Inflammatory macrophage treated with lipopolysaccharide for 1 hour (primary cell): ENCODE results near the gene GRM7.
"Not testable (repeated sequence)": the region's sequence is repeated elsewhere in the genome, so short reads cannot be mapped to it uniquely, and the experiment has no call there.

ENCODE experiments used
- DNase-seq, 2 donors: peaks; one replicate each; pipeline ENCODE4 v3.0.0-alpha.2; 2020 to 2022

GRM7 gene

DNA sequence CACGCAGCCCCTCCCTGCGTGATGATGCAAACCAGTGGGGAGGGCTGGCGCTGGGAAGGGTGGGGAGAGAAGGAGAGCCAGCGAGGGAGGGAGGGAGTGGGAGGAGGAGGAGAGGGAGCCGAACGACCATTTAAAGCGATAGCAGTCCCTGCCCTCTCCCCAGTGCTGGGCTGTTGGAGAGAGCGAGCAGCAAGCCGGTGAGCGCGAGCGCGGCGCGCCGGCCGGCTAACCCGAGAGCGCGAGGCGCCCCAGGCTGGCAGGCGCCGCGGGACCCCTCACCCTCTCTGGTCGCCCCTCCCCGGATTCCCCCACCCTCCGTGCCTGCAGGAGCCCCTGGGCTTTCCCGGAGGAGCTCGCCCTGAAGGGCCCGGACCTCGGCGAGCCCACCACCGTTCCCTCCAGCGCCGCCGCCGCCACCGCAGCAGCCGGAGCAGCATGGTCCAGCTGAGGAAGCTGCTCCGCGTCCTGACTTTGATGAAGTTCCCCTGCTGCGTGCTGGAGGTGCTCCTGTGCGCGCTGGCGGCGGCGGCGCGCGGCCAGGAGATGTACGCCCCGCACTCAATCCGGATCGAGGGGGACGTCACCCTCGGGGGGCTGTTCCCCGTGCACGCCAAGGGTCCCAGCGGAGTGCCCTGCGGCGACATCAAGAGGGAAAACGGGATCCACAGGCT lies at the start of gene GRM7:
GRM7 (plus strand) TSS at position 162 of the 671 bp plus-strand sequence.
- no peak for DNase-seq

DNA sequence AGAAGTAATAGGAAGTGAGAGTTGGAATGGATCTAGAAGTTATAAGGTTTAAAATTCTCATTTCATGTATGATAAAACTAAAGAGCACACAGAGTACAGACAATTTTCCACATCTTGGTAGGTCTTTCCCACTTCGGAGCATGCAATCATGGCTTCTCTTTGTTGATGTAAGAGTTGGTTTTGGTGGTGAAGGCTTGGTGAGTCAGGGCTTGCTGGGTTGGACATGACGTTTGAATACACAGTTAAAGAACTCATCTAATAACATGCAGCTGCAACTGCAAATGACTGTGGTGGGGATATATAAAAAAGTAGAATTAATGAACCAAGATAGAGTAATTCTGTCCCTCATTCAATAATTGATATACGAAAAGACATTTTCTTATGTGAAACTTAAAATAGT lies 39.5 kb upstream of the GRM7 start:
- no peak for DNase-seq

DNA sequence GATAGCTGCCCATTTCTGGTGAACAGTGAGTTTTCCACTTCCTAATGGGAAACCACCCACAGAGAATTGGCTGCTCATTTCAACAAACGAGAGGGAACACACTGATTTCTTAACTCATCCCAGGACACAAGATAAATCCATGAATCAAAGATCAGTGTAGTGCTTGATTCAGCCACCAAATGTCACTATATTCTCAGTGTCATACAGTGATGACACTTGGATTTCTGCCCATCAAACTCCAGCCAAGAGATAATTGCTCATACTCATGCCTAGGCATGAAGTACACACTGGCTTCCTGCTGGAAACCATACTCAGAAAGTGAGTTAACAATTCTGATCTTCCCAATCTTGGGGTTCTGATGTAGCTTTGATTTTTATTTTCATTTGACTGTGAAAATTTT lies 35.4 kb upstream of the GRM7 start:
- DNase-seq, result no peak

DNA sequence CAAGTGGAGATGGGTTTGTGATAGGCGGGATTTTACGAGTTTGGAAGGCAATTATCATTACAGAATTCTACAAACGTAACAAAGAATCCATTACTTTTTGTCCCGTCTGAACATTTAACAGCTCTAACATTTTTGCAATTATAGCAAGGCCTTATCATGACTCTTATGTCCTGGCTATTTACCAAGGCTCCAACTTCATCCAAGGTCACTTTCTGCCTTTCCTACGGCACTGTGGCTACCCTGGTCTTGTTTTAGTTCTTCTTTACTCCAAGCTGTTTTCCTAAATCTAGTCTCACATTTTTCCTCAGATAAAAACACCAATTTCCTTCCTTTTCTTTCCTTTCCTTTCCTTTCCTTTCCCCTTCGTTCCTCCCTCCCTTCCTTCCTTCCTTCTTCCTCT lies 33.5 kb upstream of the GRM7 start:
- DNase-seq, result no peak

DNA sequence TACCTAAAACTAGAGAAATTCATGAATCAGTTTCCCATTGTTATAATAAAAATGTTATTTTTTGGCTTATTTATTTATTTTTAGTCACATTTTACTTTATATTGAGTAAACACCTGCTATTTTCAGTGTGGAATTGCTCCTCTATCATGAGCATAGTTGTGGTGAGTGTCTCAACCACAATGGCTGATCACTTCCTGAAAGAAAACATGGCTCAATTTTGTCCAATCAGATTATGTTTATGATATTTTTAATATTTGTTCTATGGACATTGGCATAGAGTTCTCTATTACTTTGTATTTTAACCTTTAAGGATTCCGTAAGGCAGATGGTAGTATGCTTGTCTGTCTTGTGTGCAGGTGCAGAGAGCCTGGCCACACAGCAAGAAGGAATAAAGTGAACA lies 16.2 kb upstream of the GRM7 start:
- DNase-seq, result no peak

DNA sequence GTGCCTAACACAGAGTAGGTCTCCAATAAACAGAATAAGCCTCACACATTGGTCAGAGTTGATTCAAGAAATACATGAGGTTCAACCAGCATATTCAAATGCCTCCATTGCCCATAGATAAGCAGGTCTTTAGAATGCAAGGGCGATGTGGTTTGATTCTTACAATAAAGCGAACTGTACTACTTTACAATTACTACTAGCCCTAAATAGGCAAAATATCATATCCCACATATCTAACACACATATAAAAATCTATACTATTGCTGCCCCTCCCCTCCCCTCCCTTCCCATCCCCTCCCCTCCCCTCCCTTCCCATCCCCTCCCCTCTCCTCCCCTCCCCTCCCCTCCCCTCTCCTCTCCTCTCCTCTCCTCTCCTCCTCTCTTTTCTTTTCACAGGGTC lies 6.7 kb upstream of the GRM7 start:
- DNase-seq, result no peak

DNA sequence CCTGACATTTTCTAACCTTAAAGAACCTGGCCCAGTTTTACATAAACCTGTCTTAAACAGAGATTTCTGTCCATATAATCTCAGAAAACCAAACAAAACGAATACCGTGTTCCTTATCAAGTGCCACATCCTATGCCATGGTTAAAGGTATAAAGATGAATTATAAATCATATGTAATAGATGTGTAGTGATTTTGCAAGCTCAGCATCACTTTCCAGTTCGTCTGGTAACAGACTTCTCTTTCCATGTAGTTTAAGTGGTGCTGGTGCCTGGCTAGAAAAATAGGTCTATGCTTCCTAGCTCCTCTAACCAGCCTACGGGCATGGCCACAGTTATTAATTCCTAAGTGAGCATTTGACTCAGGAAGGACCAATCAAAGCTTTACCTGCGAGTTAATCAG lies 3.4 kb upstream of the GRM7 start:
- DNase-seq, result no peak

DNA sequence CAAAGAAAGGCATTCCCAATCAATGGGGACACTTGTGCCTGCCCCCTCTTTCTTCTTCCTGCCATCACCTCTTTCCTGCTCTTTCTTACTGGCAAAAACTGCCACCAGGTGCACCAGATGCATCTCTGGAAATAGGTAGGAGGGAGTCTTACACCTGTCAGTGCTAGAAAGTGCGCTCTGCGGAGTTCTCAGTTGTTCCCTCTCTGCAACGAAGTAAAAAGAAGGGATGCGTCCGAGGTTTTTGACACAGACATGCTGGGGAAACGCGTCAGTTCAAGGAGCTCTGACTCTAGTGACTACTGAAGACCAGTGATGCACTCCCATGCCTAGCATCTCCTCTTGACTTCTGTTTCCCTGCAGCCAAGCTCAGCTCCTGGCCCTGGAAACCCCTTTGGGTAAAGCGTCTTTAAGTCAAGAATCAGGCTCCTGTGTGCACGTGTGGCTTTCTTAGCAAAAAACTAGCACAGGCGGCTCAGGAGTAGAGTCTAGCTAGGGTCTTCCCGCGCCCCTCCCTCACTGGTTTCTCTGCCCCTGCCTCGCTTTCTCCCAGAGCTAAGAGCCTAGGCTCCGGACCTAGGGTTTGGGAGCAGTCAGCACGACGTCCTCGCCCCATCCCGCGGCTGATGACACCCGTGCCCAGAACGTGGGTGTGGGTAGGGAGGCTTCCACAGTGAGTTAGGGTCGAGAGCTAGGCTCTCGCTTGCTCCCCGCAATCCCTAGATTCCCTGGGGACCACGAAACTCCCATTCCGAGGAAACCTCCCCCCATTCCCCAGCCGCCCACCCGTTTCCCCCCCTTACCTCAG lies 564 bp upstream of the GRM7 start:
- no peak for DNase-seq

DNA sequence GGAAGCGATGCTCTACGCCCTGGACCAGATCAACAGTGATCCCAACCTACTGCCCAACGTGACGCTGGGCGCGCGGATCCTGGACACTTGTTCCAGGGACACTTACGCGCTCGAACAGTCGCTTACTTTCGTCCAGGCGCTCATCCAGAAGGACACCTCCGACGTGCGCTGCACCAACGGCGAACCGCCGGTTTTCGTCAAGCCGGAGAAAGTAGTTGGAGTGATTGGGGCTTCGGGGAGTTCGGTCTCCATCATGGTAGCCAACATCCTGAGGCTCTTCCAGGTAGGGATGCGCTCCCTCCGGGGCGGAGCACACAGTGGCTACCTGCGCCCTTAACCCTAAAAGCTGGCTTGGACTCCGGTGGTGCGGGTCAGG lies 698 bp downstream of the GRM7 start:
- DNase-seq, result no peak

DNA sequence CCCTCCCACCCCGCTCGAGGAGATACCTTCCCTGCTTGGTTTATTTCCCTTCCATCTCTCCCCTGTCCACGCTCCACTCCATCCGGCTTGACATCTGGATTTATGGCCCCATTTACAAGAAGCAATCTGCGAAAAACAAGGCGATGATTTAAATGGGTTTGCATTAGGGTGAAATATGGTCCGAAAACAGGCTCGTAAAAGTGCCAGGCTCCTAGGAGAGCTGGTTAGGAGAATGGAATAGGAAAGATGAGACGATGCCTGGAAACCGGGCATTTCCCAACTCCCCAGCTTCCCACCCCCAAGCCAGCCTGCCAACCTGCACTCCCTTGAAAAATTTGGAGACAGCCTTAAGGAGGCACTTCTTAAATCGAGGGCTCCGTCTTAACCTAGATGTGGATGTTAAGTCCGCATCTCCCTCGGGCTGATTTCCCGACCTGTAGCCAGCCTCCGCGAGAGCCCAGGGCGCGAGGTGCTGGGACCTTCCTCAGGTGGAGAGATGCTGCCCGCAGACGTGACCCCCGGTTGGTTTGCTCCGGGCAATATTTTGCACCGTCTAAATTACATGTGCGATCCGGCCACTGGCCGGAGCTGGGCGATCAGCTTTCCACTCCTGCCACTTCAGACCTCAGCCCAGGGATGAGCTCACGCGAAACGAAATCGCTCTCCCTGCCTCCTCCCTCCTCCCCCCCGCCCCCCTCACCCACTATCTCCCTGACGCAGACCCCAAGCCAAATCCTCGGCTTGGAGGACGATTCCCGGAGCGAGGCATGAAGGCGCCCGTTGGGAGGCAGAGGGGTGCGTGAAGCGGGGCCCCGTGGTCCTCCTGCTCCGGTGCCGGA lies 1.3 kb downstream of the GRM7 start:
- DNase-seq, result no peak

DNA sequence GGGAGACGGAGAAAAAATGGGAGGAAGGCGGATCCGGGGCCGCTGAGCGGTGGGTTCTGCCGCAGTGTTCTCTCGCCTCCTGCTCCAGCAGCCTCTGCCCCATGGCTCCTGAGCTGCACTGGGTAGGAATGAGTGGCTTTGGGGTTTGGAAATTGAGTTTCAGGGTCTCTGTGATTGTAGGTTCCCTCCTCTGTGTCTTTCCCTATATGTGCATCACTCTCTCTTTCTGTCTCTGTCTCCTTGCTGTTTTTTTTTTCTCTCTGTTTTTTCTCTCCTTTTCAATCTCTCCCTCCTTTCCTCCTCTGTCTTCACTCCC lies 1.9 kb downstream of the GRM7 start:
- DNase-seq, result no peak

DNA sequence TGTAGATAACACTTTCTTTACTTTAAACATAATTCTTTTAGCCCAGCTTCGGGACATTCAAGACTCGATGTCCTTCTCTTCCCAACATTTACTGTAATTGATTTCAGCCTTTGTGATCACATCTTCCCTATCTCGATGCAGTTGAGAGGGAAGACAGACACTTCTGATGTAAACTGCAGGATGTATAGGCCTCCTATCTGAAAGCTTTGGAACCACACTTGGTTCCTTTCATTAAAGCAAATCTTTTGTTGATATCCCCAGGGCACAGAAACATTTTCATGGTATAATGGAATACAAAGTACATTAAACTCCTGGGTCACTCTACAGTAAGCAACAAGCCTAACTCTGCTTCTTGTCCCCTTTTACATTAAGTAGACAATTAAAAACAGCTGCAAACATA lies 6.4 kb downstream of the GRM7 start:
- DNase-seq, result no peak

DNA sequence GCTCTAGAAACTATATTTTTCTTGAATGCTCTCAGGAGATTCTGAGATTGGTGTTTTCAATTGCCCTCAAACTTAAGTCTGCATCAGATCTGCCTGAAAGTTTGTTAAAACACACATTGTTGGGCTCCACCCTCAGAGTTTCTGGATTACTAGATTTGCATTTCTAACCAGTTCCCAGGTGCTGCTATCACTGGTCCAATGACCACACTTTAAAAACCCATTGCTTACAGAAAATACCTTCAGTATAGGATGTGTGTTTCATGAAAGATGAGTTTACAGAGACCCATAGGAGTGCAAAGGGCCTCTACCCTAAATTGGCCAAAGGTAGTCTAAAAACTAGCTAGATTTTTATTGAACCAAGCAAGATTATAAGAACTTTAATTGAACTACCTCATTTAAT lies 17.8 kb downstream of the GRM7 start:
- DNase-seq, result no peak

DNA sequence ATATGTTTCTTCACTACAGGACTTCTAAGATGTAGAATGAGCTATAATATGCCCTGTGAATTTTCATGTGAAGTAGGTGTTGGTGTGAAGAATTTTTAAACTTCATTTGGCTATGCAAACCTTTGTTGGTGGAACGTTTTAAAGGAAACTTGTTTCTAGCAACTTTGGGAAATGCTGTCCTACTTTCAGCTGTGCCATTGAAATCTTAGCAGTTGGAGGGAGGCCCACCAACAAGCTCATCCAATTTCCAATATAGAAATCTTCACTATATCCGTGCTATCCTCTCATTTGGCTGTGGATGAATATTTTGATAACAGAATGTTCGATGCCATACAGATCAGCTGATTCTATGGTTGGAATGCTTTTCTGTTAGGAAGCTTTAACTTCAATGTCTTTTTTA lies 51.3 kb downstream of the GRM7 start:
- no peak for DNase-seq

DNA sequence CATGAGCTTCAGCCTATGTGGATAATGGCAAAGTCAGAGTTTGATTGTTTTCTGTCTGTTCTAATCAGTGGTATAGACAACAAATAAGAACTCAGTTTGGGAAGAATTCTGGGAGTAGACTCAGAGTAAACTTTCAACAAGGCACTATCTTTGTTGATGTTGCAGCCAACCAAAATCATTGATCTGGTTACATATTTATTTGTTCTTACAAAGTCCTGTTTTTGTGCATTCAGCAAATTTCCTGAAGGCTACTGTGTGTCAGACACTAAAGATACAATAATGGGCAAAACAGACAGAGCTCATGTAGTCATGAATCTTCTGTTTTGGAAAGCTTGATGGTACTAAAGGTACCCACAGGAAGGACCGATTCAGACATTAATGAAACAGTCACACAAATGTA lies 55.0 kb downstream of the GRM7 start:
- DNase-seq, result no peak

DNA sequence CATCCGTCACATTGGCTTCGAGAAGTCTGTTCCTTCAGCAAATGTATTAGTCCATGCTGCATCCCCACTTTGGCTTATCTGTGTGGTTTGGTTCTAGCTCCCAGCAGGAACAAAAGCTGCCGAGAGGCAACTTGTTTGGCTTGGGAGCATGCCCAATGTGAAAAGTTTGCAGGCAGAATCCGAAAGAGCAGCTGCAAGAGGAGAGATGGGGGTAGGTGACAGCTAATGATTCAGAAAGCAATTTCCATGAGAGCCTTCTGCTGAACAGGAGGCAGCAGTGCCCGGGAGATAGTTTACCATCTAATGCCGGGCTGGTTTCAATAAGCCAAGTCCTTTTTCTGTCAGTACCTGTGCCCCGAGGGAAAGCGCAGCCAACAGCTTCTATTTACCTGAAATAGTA lies 60.2 kb downstream of the GRM7 start:
- no peak for DNase-seq

DNA sequence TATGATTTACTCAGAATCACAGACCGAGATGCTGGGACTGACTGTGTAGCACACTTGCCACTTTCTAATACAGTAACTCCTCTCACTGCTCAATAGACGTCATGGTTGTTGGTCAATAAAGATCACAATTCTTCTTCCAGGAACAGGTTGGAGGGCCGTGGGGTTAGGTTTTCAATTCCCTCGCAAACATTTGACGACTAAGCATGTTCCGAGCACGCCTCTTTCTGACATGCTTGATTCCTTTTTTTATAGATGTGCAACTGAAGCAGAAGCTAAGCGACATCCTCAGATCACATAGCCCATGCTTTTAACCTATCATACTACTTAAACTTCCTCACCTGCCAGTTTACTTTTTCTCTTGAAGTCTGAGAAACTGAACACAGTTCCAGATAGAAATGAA lies 61.0 kb downstream of the GRM7 start:
- DNase-seq, result no peak

DNA sequence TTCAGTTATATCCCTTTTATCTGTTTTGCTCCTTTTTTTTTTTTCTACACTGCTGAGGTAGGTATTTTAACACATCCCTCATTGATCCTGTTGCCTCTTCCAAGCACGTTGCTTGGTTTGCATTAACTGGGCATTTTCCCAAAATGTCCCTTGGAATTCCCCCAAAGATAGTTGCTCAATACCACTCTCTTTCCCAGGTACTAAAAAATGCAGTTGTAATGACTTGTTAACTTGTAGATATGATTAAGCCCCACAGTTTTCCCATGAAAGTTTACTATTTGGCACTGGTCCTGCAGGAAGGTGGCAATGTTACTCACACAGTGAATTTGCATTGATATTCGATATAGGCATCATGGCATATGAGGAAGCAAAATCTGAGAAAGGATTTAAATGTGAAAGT lies 67.1 kb downstream of the GRM7 start:
- DNase-seq, result peak in 1 of 2 donors; percentile 12

DNA sequence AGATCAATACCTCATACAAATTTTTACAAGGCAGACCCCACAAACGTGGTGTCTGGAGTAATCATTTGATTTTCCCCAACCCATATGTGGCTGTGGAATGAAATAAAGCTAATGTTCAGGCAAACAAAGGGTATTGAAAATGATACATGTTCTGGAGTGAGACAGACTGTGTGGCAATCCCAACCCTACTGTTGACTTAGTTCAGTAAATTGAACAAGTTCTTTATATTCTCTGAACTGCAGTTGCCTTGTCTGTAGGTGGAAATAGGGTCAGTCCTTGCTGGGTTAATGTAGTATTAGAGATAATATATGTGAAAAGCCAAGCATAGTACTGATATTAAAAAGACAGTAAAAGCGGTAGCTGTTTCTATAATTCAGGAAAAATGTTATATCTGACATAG lies 69.0 kb downstream of the GRM7 start:
- DNase-seq, result no peak

DNA sequence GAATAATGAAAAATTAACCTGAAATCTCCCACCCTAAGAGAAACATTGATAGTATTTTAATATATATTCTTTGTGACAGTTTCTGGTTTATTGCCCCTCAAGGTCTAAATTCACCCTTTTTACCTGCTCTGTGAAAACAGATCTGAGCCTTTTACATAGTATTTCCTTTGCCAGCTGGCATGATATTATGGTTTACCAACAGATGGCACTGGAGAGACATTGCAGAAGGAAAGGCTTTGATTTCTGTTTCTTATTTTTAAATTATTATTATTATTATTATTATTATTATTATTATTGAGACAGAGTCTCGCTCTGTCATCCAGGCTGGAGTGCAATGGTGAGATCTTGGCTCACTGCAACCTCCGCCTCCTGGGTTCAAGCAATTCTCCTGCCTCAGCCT lies 74.5 kb downstream of the GRM7 start:
- DNase-seq, result not testable (repeated sequence)

DNA sequence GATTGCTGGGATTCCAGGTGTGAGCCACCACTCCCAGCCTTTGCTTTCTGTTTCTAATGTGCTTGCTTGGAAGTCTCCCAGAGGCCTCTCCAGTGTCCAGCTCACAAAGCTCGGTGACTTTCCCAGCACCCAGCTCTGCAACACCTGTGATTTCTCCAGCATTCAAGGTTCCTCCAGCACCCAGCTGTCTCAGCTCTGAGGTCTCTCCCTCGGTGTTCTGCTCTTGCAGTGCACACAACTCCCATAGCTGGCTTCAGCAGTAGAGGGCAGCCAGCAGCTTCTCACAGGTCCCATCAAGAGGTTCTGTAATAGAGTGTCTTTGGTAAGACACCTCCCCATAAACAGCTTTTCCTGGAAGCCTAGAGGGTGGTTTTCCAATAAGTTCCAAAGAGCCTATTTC lies 75.1 kb downstream of the GRM7 start:
- DNase-seq, result no peak

DNA sequence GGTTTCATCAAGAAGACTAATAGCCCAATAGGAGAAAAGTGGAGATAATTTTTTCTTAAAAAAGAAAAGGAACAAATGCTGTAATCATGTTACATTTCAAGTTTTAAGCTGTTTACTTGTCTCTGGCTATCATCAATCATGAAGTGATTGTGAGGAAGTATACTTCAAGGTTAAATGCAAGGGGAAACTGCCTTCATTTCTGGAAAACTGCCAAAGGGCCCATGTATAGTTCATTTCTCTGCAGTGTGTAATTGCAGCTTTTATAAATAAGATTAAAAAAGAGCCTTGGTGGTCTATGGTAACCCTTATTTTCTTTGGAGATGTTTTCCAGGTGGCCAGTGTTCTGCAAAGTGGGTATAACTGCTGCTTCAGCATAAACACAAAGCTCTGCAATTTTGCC lies 101.9 kb downstream of the GRM7 start:
- DNase-seq, result no peak

DNA sequence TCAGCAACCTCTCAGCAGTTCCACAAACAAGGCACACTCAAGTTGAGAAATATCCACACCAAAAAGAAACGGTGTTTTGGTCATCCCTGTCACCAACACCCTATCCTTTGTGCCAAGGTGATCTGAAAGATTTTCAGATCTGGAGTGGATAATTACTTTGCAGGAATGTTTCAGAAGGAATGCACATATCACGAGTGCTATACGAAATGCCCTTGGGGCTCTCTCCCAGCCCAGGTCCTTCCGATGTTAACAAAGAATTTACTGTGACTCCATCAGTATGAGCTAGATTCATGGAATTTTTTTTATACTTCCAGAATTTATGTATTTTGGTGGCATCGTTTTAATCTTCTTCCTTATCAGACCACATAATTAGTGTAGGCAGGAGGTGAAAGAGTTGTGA lies 105.0 kb downstream of the GRM7 start:
- DNase-seq, result no peak

DNA sequence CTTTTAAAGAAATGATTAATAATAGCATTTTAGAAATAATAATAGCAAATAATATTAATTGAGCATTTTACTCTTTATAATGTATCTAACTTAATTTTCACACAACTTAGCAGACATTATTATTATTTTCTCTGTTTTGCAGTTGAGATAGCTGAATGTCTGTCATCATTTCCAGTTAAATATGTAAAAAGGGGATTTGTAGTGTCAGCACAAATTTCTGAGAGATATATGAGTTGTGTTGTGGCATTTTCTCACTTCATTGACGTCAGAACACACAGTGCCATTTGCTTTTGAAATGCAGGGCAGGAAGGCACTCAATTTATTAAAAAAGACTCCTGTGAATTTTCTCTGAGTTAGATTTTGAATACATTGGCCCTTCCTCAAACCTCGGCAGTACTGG lies 111.0 kb downstream of the GRM7 start:
- no peak for DNase-seq
